DND-41 (cell line): ENCODE measurements around the gene KNDC1.

Source experiments
- EZH2 ChIP-seq: IDR thresholded peaks from 3 replicates; pipeline ENCODE4 v1.6.1; 2012; ENCODE audit warnings: borderline replicate concordance, low read depth, mild to moderate bottlenecking, moderate library complexity, low read length, inconsistent platforms; ENCODE audit not compliant: severe bottlenecking
- TF ChIP-seq, protein P1 (sequence below): IDR thresholded peaks from 2 replicates; pipeline ENCODE4 v1.5.1; 2012; ENCODE audit warnings: borderline replicate concordance, low read length, moderate library complexity, mild to moderate bottlenecking; ENCODE audit not compliant: poor library complexity, severe bottlenecking; ENCODE audit errors: extremely low read depth

DNA sequence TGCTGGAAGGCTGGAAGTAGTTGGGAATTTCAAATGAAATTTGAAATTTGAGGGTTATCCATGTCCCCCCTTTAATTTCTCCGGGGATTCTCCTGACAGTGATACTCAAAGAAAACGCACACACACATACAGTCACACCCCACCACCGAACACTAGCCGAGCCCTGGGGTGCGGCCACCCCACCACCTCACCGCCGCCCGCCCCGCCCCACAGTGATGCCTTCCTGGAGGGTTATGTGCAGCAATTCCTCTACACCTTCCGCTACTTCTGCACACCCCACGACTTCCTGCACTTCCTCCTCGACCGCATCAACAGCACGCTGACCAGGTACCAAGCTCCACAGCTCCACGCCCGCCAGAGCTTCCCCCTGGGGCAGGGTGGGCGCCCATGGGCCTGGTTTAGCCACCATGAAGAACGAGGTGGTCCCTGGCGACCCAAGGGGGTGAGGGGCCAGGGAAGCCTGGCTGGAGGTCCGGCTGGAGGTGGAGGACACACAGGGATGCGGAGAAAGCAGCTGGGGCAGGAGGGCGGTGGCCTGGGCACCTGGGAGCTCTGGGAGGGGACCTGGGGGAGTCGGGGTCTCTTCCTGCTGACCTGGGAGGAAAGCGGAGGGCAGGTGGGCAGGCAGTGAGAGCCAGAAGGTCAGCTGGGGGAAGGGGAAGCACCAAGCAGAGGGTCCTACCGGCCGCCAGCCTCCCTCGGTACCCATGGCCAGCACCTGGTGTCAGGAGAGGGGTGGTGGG lies 50.5 kb downstream of the KNDC1 start:
- TF ChIP-seq, protein P1, sequence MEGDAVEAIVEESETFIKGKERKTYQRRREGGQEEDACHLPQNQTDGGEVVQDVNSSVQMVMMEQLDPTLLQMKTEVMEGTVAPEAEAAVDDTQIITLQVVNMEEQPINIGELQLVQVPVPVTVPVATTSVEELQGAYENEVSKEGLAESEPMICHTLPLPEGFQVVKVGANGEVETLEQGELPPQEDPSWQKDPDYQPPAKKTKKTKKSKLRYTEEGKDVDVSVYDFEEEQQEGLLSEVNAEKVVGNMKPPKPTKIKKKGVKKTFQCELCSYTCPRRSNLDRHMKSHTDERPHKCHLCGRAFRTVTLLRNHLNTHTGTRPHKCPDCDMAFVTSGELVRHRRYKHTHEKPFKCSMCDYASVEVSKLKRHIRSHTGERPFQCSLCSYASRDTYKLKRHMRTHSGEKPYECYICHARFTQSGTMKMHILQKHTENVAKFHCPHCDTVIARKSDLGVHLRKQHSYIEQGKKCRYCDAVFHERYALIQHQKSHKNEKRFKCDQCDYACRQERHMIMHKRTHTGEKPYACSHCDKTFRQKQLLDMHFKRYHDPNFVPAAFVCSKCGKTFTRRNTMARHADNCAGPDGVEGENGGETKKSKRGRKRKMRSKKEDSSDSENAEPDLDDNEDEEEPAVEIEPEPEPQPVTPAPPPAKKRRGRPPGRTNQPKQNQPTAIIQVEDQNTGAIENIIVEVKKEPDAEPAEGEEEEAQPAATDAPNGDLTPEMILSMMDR, result no peak
- TF ChIP-seq EZH2, result no peak
